ENCODE measurements around the gene CHERP.

- TF ChIP-seq POLR2A (IDR thresholded peaks at IDR 0.05) = no peak
- TF ChIP-seq, protein P1, sequence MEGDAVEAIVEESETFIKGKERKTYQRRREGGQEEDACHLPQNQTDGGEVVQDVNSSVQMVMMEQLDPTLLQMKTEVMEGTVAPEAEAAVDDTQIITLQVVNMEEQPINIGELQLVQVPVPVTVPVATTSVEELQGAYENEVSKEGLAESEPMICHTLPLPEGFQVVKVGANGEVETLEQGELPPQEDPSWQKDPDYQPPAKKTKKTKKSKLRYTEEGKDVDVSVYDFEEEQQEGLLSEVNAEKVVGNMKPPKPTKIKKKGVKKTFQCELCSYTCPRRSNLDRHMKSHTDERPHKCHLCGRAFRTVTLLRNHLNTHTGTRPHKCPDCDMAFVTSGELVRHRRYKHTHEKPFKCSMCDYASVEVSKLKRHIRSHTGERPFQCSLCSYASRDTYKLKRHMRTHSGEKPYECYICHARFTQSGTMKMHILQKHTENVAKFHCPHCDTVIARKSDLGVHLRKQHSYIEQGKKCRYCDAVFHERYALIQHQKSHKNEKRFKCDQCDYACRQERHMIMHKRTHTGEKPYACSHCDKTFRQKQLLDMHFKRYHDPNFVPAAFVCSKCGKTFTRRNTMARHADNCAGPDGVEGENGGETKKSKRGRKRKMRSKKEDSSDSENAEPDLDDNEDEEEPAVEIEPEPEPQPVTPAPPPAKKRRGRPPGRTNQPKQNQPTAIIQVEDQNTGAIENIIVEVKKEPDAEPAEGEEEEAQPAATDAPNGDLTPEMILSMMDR (IDR thresholded peaks at IDR 0.05) = no peak
These were observed 44.4 kb downstream of the CHERP start for GRCh38 chr19:16497837-16498236.
